ENCODE results near the gene AATF.

Gene AATF

DNA sequence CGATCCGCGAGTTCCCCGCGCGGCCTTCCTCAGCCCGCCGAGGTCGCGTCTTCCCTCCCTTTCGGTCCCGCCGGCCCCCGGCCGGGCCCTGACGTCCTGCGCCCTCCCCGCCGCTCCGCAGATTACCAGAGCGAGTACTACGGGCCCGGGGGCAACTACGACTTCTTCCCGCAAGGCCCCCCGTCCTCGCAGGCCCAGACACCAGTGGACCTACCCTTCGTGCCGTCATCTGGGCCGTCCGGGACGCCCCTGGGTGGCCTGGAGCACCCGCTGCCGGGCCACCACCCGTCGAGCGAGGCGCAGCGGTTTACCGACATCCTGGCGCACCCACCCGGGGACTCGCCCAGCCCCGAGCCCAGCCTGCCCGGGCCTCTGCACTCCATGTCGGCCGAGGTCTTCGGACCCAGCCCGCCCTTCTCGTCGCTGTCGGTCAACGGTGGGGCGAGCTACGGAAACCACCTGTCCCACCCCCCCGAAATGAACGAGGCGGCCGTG, 6.1 kb upstream of the AATF start:
- DNase-seq: peak; percentile 34

- DNase-seq: peak; percentile 6
These were observed 5.2 kb upstream of the AATF start for GRCh38 chr17:36943250-36944191.

- no peak for DNase-seq
These were observed 4.2 kb upstream of the AATF start for GRCh38 chr17:36944553-36944952.

- no peak for DNase-seq
These were observed 3.6 kb upstream of the AATF start for GRCh38 chr17:36945140-36945539.

- DNase-seq: no peak
These were observed 2.6 kb upstream of the AATF start for GRCh38 chr17:36945959-36946725.

DNA sequence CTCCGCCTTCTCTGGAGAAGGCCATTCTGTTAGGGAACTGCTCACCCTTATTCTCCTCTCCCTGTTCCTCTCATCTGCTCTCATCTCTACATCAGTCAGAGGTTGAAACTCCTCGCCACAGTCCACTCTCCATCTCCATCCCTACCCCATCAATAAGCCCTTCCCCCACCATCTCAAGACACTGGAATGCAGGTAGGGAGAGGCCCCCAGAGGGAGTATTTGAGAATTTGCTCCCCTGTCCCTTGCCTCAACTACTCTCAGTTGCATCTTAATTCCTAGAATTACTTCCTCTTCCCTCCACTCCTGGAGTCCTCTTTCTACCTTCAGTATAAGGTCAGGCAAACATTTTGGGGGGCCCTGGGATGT, 2.0 kb upstream of the AATF start:
- DNase-seq: no peak

DNA sequence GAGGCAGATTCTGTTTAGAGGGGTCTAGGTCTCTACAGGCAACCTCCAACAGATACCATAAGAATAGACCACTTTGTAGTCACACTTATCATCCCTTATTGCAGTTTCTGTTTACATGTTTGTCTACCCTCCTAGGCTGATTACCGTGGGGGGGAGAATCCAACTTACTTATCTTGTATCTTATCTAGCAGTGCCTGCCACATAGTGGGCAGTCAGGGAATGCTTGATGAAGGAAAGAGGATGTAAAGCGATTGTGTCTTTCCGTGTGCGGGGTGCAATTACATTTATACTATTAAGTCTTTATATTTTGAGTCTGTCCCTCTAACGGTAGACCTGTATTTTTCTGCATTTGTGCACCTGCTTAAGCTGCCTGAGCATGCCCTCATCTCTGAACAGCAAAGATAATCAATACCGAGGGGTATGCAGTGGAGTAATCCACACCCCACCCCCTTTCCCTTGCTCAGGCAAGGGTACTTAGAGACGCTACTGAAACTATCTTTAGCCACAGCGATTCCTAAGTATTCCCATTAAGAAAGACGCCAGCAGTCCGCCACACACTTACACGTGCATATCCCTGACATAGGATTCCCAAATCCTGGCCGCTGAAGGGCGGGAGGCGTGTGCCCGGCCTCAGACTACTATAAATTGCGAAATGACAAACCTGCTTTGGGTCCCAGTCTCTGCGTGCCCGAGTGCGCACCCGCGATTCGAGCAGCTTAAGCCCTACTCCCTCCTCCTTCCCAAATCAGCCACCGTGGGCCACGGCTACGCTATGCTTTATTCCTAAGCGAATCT, 635 bp upstream of the AATF start:
- no peak for DNase-seq

DNA sequence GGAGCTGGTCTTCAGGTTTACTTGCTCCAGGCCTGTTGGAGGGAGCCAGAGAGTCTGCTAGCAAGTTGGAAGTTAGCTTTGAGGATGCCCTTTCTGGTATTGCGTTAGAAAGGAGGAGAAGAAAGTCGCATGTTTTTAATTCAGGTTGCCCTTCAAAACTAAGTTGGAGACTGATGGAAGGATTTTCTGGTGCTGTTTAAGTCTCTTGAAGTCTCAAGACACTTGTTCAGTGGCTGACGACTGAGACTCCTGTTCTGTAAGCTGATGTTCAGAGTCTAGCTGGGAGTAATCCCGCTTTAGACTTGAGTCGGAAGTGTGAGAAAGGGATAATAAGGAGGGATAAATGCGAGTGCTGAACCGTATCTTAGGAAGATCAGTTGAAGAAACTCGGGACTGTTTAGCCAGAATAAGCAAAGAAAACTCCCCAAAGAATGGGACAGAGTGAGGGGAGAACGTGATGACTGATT, 740 bp downstream of the AATF start:
- no peak for DNase-seq

- DNase-seq: no peak
These were observed 1.3 kb downstream of the AATF start for GRCh38 chr17:36950027-36950426.

DNA sequence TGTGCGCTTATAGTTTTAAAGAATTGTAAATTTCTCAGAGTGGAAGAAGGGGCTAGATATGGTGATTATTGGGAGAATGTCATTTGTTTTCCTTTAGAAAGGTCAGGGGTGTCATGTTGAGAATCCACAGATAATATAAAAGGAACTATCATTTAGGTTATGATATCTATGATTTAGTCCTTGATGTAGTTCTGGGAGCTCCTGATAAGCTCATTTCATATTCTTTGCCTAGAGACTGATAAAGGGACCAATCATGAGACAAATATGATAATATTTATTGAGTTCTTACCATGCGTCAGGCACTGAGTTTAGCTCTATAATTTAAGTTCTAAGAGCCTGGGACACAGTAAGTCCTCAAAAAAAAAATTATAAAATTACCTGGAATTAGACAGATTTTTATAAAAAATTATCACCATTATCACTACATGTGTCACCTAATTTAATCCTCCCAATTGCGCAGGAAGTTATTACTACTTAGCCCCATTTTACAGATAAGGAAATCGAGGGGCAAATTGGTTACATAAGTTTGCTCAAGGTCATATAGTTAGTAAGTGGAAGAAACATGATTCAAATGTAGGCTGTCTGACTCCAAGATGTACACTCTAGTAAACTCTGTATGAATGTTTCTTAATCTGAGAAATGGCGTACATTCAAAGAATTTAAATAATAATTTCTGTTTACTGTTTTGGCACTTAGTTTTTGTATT, 2.5 kb downstream of the AATF start:
- no peak for DNase-seq

DNA sequence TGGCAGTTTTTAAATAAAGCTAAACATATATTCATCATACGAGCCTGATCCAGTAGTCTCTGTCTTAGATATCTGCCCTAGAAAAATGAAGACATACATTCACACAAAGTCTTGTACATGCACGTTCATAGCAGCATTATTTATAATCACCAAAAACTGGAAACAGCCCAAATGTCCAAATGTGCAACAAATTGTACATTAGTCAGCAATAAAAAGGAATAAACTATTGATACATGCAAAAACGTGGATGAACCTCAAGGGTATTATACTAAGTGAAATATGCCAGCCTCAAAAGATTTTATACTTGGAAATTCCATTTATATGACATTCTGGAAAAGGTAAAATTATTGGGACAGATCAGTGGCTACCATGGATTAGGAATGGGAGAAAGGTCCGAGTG, 22.8 kb downstream of the AATF start:
- DNase-seq: no peak

DNA sequence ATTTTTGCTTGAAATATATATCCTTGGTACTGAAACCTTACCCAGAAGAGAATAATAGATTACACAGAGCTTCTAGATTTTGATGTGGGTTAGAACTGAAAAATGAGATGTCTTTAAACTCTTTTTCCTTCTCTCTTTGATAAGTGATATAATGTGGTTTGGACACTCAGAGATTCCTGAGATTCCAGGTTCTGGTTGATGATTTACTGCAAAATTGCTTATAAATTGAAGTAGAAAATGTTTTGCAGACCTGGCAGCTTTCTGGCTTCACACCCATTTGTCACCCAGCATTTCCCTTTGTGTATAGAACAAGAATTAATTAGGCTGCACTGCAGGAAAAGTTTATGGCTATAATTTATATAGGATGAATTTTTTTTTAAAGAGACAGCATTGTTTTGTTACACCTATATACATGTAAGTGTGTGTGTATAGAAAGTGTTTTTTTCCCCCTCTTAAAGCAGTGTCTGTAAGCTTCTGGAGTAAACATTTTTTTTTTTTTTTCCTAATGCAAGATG, 23.5 kb downstream of the AATF start:
- no peak for DNase-seq

- no peak for DNase-seq
These were observed 24.2 kb downstream of the AATF start for GRCh38 chr17:36972905-36973304.

- DNase-seq: no peak
These were observed 27.3 kb downstream of the AATF start for GRCh38 chr17:36975922-36976515.

- DNase-seq: no peak
These were observed 28.3 kb downstream of the AATF start for GRCh38 chr17:36977066-36977465.

- no peak for DNase-seq
These were observed 28.8 kb downstream of the AATF start for GRCh38 chr17:36977568-36977967.

- no peak for DNase-seq
These were observed 30.2 kb downstream of the AATF start for GRCh38 chr17:36978810-36979564.

DNA sequence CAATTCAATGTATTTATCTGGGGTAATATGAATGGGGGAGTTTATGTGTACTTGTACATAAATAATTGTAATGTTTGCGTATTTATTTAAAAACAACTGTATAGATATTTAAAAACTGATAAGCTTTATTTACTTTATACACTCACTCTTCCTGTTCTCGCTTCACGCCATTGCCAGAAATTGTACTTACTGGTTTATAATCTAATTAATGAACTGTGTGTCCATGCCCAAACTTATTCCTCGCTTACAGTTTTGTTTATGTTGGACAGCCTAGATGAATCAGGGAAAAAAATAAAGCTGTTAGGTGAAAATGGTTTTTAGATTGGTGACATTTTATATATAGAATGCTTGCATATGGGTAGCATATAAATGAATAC, 30.8 kb downstream of the AATF start:
- no peak for DNase-seq

GRCh38 chr17:36980280-36980761, 31.6 kb downstream of the AATF start:
- no peak for DNase-seq

- DNase-seq: no peak
These were observed 34.9 kb downstream of the AATF start for GRCh38 chr17:36983618-36984017.

DNA sequence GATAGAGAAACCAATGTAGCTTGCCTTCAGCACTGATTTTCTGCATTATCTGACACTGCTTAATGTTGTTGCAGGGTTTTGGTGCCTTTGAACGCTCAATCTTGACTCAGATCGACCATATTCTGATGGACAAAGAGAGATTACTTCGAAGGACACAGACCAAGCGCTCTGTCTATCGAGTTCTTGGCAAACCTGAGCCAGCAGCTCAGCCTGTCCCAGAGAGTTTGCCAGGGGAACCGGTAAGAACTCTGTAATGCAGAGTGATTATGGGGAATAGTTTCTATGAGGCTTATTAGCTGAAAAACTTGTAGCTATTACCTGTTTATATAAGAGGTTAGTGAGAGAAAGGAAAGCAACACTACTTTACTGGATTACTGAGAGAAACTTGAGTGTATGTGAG, 40.4 kb downstream of the AATF start:
- no peak for DNase-seq

Data from CD4-positive, alpha-beta T cell treated with Interleukin-17A for 1 hour (primary cell).